Calu3 (cell line): ENCODE data around the gene MARCHF10. TPM values are rescaled to one million over a fixed set of nuclear protein-coding genes. Genes with fewer than 3 reads are reported as not detected.
"Not testable (repeated sequence)": the region's sequence is repeated elsewhere in the genome, so short reads cannot be mapped to it uniquely, and the experiment has no call there.

Experiments
- BruUV-seq: library from RNA; stranded (reverse); fragments of 400-500 nt; replicated peaks from 2 replicates; lab custom pipeline; 2021; lab: Mats Ljungman, UMichigan
- CTCF ChIA-PET: fragments of 300-600 bp; sonication (Branson Sonifier 250); formaldehyde crosslinking; loops from one replicate; lab custom pipeline; 2022; ENCODE audit warnings: antibody characterized with exemption; lab: Charles Lee
- DNase-seq: peaks from one replicate; pipeline ENCODE4 v3.0.0; 2022
- H3K27ac Mint-ChIP-seq: one replicate; pipeline ENCODE4 v1.8.0; 2022; ENCODE audit warnings: mixed read lengths; ENCODE audit not compliant: unreplicated experiment
- H3K27me3 Mint-ChIP-seq: one replicate; pipeline ENCODE4 v1.8.0; 2022; ENCODE audit warnings: mixed read lengths; ENCODE audit not compliant: unreplicated experiment
- H3K36me3 Mint-ChIP-seq: one replicate; pipeline ENCODE4 v1.8.0; 2022; ENCODE audit warnings: mild to moderate bottlenecking, moderate library complexity, mixed read lengths; ENCODE audit not compliant: insufficient read depth, unreplicated experiment
- H3K4me1 Mint-ChIP-seq: one replicate; pipeline ENCODE4 v1.8.0; 2022; ENCODE audit warnings: mild to moderate bottlenecking, low read depth, mixed read lengths; ENCODE audit not compliant: unreplicated experiment
- H3K4me3 Mint-ChIP-seq: one replicate; pipeline ENCODE4 v1.8.0; 2022; ENCODE audit warnings: mild to moderate bottlenecking, low read depth, moderate library complexity, mixed read lengths; ENCODE audit not compliant: unreplicated experiment
- H3K9me3 Mint-ChIP-seq: one replicate; pipeline ENCODE4 v1.8.0; 2022; ENCODE audit warnings: low read depth, mixed read lengths; ENCODE audit not compliant: unreplicated experiment
- CTCF ChIP-seq: fragments of 200-600 bp; IDR thresholded peaks from one replicate; pipeline ENCODE4 v1.8.0; 2022; ENCODE audit warnings: antibody characterized with exemption; ENCODE audit not compliant: unreplicated experiment
- intact Hi-C: fragments of 100-400 bp; cut with micrococcal nuclease; formaldehyde crosslinking; loops from one replicate; pipeline ENCODE4 v1.10.0; 2022; ENCODE audit not compliant: unreplicated experiment
- total RNA-seq: library from RNA; stranded (reverse); gene quantifications from 2 replicates; pipeline ENCODE4 v1.2.3, GENCODE V29; 2022

Gene MARCHF10
- total RNA-seq, 1 experiment from 2014 or later, result not detected

GRCh38 chr17:62854098-62854680, 46.1 kb upstream of the MARCHF10 start:
- no peak for TF ChIP-seq CTCF
- no peak overlapping the region for H3K4me3 Mint-ChIP-seq
- no peaks in the 10 kb centered on the region for H3K27me3 Mint-ChIP-seq
- DNase-seq, result no peak
- CTCF ChIA-PET, result no interaction called here
- H3K27ac Mint-ChIP-seq, result no peak overlapping the region
- H3K36me3 Mint-ChIP-seq, result no peaks in the 10 kb centered on the region
- no peaks in the 10 kb centered on the region for H3K9me3 Mint-ChIP-seq
- H3K4me1 Mint-ChIP-seq, result no peaks in the 10 kb centered on the region
- BruUV-seq, result no TSS peak
- intact Hi-C loops, result no loop called here

- no peak for TF ChIP-seq CTCF
- BruUV-seq, result no TSS peak
- H3K9me3 Mint-ChIP-seq, result no peaks in the 10 kb centered on the region
- CTCF ChIA-PET, result no interaction called here
- DNase-seq, result no peak
- H3K4me1 Mint-ChIP-seq, result no peaks in the 10 kb centered on the region
- H3K27me3 Mint-ChIP-seq, result no peaks in the 10 kb centered on the region
- no peak overlapping the region for H3K27ac Mint-ChIP-seq
- no peak overlapping the region for H3K4me3 Mint-ChIP-seq
- intact Hi-C loops, result no loop called here
- no peaks in the 10 kb centered on the region for H3K36me3 Mint-ChIP-seq
Observed at GRCh38 chr17:62852195-62852594, 44.1 kb upstream of the MARCHF10 start.

- H3K9me3 Mint-ChIP-seq, H3K27ac Mint-ChIP-seq, CTCF ChIA-PET, H3K27me3 Mint-ChIP-seq, H3K4me3 Mint-ChIP-seq, H3K36me3 Mint-ChIP-seq, H3K4me1 Mint-ChIP-seq, DNase-seq, intact Hi-C loops, BruUV-seq: not testable (repeated sequence)
Observed at GRCh38 chr17:62849591-62850415, 41.7 kb upstream of the MARCHF10 start.

GRCh38 chr17:62848334-62848733, 40.2 kb upstream of the MARCHF10 start:
- H3K36me3 Mint-ChIP-seq, result no peaks in the 10 kb centered on the region
- BruUV-seq, result no TSS peak
- no peaks in the 10 kb centered on the region for H3K4me1 Mint-ChIP-seq
- CTCF ChIA-PET, result no interaction called here
- H3K27me3 Mint-ChIP-seq, result no peaks in the 10 kb centered on the region
- no peak for DNase-seq
- no peak for TF ChIP-seq CTCF
- no peak overlapping the region for H3K4me3 Mint-ChIP-seq
- H3K27ac Mint-ChIP-seq, result no peak overlapping the region
- no peaks in the 10 kb centered on the region for H3K9me3 Mint-ChIP-seq
- intact Hi-C loops, result no loop called here

- Mint-ChIP-seq H3K9me3 (no peaks in the 10 kb centered on the region), H3K36me3 (no peaks in the 10 kb centered on the region), H3K27me3 (no peaks in the 10 kb centered on the region), H3K4me3 (no peak overlapping the region), H3K27ac (no peak overlapping the region), H3K4me1 (no peaks in the 10 kb centered on the region)
- CTCF ChIA-PET, result no interaction called here
- TF ChIP-seq CTCF, result no peak
- intact Hi-C loops, result no loop called here
- no peak for DNase-seq
- BruUV-seq, result no TSS peak
Observed at GRCh38 chr17:62847426-62847825, 39.3 kb upstream of the MARCHF10 start.
